ENCODE results near the gene NPHS1.

NPHS1 gene

DNA sequence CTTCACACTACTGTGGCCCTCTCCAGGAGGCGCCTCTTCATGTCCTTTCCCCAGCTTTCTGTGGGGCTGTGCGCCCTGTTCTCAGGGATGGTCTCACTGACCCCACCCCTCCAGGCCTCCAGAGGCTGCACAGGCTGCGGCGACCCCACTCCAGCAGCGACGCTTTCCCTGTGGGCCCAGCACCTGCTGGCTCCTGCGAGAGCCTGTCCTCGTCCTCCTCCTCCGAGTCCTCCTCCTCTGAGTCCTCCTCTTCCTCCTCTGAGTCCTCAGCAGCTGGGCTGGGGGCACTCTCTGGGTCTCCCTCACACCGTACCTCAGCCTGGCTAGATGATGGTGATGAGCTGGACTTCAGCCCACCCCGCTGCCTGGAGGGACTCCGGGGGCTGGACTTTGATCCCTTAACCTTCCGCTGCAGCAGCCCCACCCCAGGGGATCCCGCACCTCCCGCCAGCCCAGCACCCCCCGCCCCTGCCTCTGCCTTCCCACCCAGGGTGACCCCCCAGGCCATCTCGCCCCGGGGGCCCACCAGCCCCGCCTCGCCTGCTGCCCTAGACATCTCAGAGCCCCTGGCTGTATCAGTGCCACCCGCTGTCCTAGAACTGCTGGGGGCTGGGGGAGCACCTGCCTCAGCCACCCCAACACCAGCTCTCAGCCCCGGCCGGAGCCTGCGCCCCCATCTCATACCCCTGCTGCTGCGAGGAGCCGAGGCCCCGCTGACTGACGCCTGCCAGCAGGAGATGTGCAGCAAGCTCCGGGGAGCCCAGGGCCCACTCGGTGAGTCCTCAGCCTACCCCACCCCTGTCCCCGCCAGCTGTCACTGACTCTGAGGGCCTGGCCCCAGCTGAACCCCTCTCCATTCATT lies 65.8 kb downstream of the NPHS1 start:
- no peak for DNase-seq

GRCh38 chr19:35785339-35785627 lies 67.0 kb downstream of the NPHS1 start:
- no peak for DNase-seq

DNA sequence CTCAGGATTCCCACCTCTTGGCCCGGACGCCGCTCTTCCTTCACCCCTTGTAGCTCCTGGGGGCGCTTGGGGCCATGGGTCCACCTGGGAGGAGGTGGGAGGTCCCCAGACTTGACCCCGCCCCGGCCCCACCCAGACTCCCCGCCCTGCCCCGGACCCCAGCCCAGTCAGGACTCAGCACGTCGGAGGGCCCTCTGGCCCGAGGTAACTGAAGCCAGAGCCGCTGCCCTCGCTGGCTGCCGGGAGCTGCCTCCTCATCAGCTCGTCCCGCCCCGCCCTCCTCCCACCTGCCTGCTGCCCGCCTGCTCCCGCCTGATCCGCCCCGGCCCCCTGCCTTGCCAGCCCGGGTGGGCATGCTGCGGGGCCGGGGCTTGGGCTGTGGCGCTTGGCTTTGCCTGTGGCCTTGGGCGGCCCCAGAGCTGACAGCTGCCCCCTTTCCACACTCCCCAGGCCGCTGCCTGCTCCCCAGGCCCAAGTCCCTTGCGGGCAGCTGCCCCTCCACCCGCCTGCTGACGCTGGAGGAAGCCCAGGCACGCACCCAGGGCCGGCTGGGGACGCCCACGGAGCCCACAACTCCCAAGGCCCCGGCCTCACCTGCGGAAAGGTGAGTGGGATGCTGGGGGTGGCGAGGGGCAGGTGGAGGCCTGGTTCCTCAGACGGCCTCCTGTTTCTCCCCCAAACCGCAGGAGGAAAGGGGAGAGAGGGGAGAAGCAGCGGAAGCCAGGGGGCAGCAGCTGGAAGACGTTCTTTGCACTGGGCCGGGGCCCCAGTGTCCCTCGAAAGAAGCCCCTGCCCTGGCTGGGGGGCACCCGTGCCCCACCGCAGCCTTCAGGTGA lies 67.6 kb downstream of the NPHS1 start:
- DNase-seq: no peak

DNA sequence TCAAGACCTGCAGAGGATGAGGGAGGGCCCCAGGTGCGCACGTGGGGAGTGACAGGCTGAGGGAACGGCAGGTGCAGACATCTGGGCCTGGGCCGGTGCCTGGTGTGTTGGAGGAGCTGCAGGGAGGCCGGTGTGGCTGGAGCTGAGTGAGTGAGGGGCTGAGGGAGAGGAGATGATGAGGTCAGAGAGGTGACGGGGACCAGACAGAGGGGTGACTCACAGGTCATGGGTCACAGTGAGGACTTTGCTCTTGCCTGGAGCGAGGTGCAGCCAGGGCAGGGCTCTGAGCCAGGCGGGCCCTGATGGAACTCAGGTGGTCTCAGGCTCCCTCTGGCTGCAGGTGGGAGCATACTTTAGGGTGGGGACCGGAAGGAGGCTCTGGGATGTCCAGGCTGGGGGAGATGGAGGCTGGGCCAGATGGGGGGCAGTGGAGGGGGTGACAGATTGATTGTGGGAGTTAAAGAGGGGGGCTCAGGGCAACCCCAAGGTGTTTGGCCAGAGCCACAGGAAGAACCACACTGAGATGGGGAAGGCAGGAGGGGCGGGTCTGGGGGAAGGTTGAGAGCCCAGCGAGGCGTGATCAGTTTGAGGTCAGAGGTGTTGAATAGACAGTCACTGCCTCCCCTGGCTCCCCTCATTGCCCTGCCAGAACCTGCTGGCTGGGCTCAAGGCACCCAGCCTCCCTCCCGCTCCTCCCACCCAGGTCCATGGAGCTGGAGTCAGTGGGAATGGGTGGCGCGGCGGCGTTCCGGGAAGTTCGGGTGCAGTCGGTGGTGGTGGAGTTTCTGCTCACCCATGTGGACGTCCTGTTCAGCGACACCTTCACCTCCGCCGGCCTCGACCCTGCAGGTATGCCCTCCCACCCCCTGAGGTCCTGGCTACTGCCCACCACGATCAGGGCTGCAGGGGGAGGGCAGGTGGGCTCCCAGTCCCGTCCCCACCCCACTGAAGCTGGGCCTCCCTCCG lies 68.6 kb downstream of the NPHS1 start:
- no peak for DNase-seq

GRCh38 chr19:35782589-35782988 lies 69.7 kb downstream of the NPHS1 start:
- no peak for DNase-seq

DNA sequence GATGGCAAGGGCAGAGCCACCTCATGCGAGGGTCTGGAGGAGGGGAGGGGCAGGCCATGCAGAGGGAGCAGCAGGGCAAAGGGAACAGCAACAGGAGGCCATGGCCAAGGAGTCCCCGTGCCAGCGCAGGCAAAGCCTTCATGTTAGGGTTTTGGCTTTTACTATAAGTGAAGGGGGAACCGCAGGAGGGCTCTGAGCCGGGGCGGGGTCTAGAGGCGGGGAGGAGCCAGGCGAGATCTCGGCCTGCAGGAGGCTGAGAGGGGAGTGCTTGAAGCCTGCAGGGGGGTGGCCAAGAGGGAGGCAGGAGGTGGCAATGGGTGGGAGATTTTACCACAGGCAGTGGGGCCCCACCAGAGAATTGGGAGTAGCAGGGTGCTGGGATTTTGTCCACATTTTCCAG lies 70.7 kb downstream of the NPHS1 start:
- DNase-seq: no peak

- no peak for DNase-seq
Measured at GRCh38 chr19:35780717-35781116, 71.6 kb downstream of the NPHS1 start.

- no peak for DNase-seq
Measured at GRCh38 chr19:35780058-35780457, 72.2 kb downstream of the NPHS1 start.

DNA sequence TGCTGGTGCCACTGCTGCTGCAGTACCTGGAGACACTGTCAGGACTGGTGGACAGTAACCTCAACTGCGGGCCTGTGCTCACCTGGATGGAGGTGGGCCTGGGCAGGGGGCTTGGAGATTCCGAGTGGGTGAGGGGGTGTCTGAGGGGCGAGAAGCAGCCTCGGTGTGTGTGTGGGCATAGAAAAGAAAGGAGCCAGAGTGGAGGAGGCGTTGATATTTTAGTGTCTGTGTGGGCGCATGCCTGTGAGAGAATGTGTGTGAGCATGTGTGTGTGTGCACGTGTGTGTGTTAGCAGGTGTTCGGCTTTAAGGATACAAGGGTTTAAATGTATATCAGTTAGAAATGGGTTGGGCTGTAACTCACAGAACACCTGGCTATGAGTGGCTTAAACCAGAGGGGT lies 73.3 kb downstream of the NPHS1 start:
- DNase-seq: no peak

DNA sequence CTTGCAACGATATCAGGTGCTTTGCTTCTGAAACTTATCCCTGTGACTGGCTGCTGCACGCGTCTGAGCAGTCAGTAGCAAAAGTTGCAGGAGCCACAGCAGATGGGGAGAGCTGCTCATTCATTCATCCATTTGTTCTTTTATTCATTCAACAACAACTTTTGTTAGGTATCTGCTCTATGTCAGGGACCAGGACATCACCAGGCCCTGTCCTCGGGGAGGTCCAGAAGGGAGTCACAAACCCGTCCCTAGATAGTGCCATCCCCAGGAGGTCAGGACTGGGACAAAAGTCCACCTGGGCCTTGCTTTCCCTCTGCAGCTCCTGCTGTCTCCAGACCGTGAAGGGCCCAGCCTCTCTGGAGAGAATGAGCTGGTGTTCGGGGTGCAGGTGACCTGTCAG lies 74.3 kb downstream of the NPHS1 start:
- DNase-seq: no peak

DNA sequence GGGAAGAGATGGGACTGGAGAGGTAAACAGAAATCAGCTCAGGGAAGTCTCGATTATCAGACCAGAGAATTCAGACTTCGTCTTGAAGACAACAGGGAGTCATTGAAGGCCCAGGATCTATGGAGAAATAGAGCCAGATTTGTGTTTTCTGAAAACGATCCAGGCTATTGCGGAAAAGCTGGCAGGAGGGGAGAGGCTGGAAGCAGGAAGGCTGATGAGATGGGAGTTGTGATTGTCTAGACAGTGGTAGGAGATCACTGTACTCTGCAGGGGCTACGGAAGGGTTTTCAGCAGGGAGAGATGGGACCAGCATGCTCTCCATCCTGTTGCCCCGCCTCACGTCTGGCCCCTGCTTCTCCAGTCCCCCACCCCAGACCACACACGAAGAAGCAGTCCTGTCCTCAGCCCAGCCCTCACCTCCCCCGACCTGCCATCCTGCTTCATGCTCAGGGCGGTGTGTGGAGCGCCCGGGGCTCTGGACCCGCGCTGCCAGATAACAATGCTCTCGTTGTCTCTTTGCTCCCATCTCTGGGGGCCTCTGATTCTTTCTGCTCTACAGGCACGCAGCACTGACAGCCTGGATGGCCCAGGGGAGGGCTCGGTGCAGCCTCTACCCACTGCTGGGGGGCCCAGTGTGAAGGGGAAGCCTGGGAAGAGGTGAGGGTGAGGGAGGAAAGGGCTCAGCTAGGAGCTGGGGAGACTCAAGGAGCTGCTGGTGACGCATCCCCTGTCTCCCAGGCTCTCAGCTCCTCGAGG lies 75.0 kb downstream of the NPHS1 start:
- no peak for DNase-seq

DNA sequence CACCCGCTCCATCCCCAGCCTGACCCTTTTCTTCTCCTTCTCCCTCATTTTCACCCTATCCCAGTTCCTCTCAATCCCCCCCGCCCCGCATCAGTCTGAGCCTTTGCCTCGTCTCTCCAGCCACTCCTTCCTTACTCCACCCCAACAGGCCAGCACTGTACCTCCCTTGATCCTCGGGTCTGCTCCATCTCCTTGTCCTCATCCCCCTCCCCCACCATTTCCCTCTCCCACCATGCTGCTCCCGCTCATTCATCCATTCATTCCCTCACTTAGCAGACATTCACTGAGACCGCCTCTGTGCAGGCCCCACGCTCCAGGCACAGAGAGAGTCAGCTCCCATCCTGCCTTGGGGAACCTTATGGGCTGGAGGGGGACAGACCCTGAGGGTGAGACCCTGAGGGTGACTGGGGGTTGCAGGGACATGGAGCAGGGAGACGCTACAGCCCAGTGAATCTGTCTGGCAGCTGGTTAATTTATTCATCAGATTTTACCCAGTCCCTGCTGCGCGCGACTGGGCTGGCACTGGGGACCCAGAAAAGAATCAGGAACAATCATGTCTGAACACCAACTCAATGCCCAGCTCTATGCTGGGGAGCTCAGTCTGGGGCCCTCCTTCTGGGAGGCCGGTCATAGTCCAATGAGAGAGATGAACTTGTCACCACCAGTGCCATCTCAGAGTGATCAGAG lies 76.1 kb downstream of the NPHS1 start:
- no peak for DNase-seq
